Bone marrow (tissue), 2 donors: Measurements from ENCODE around the gene MLXIPL.
"Not testable (repeated sequence)": the region's sequence is repeated elsewhere in the genome, so short reads cannot be mapped to it uniquely, and the experiment has no call there.

Experiments used
- DNase-seq, 2 donors: peaks; one replicate each; lab custom pipeline; 2025; lab: John Stamatoyannopoulos, UW

Gene MLXIPL

GRCh38 chr7:73623798-73624668, at the start of gene MLXIPL:
TSS of gene MLXIPL (minus strand) at chr7:73624522. CDS start at chr7:73624492, 30 bp downstream.
- DNase-seq, result peak in 1 of 2 donors; percentile 36

DNA sequence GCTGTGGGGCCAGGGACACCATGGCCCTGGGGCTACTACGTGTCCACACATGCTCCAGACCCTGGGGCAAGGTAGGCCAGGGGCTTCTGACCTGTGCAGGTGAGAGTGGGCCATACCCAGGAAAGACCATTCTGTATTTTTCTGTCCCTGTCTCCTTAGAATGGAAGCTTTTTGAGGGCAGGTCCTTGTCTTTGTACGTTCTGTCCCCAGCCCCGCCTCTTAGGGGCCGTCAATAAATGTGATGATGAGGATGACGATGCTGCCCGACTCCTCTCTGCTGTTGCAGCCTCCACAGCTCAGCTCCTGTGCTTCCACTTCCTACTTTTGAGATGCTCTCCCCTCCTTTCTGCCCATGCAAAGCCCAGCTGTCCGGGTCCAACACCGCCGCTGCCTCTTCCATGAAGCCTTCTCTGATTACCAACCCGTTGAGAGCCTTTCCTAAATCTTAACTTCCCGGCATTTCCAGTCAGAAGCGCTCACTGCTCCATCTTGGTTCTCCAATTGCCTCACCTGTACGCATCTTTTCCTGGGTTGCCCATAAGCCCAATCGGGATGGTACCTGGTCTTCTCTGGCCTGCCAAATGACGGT, 47.6 kb upstream of the MLXIPL start:
- DNase-seq, result no peak

GRCh38 chr7:73671322-73671661, 47.0 kb upstream of the MLXIPL start:
- DNase-seq, result no peak

- no peak for DNase-seq
Observed at GRCh38 chr7:73669858-73670385, 45.6 kb upstream of the MLXIPL start.

GRCh38 chr7:73669288-73669701, 45.0 kb upstream of the MLXIPL start:
- no peak for DNase-seq

DNA sequence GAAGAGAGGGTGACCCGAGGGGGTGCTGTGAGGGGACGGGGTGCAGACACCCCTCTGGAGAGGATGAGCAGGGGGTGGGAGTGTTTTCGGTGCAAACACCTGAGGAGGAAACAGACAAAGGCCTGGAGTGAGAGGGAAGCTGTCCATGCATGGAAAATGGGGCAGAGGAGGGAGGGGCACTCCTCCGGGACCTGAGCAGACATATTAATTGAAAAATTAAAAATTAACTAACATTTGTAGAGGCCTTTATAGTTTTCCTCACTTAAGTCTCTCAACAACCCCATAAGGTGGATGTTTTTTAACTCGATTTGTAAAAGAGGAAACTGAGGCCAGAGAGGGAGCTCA, 44.5 kb upstream of the MLXIPL start:
- DNase-seq, result no peak

- DNase-seq, result no peak
Observed at GRCh38 chr7:73668103-73668885, 44.0 kb upstream of the MLXIPL start.

DNA sequence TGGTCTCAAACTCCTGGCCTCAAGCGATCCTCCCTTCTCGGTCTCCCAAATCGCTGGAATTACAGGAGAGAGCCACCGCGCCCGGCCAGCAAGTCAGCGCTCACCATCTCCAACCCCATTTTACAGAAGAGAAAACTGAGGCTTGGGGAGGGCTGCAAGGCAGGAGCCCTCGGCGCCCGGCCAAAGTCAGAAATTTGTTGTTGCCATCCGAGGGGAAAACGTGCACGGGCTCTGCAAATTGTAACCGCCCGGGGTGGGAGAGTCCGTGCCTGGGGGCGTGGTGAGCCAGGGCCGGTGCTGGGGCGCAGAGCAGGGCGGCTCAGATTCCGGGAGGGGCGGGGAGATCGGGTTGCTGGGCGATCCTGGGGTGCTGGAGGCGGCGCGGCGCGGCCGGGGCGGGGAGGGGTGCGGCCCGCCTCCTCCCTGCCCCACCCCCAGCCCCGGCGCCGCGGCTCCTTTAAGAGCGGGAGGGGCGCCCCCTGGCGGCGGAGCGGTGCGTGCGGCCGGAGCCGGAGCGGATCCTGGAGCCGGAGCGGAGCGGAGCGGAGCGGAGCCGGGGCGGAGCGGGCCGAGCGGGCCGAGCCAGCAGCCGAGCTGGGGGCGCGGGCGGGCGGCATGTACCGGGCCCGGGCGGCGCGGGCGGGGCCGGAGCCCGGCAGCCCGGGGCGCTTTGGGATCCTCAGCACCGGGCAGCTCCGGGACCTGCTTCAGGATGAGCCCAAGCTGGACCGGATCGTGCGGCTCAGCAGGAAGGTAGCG, 43.2 kb upstream of the MLXIPL start, which contains the start of gene VPS37D:
Gene VPS37D (plus strand): TSS at position 488 of the 759 bp plus-strand sequence. CDS start 128 bp downstream, at position 616.
- peak; percentile 56 to 78 for DNase-seq

- no peak for DNase-seq
Observed at GRCh38 chr7:73663033-73663432, 38.7 kb upstream of the MLXIPL start.

DNA sequence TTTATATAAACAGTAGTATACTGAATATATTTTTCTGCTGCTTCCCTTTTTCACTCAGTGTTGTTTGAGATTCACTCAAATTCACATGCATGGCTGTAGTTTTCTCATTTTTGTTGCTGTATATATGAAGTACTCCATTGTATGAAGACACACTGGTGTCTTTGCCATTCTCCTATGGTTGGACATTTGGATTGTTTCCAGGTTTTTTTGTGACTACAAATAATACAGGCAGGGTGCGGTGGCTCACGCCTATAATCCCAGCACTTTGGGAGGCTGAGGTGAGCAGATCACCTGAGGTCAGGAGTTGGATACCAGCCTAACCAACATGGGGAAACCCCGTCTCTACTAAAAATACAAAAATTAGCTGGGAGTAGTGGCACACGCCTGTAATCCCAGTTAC, 36.3 kb upstream of the MLXIPL start:
- DNase-seq, result not testable (repeated sequence)

GRCh38 chr7:73659983-73660382, 35.7 kb upstream of the MLXIPL start:
- no peak for DNase-seq

- DNase-seq, result not testable (repeated sequence)
Observed at GRCh38 chr7:73655309-73655708, 31.0 kb upstream of the MLXIPL start.

- no peak for DNase-seq
Observed at GRCh38 chr7:73652541-73652949, 28.2 kb upstream of the MLXIPL start.

GRCh38 chr7:73650524-73650923, 26.2 kb upstream of the MLXIPL start:
- no peak for DNase-seq

GRCh38 chr7:73649576-73649975, 25.3 kb upstream of the MLXIPL start:
- no peak for DNase-seq

DNA sequence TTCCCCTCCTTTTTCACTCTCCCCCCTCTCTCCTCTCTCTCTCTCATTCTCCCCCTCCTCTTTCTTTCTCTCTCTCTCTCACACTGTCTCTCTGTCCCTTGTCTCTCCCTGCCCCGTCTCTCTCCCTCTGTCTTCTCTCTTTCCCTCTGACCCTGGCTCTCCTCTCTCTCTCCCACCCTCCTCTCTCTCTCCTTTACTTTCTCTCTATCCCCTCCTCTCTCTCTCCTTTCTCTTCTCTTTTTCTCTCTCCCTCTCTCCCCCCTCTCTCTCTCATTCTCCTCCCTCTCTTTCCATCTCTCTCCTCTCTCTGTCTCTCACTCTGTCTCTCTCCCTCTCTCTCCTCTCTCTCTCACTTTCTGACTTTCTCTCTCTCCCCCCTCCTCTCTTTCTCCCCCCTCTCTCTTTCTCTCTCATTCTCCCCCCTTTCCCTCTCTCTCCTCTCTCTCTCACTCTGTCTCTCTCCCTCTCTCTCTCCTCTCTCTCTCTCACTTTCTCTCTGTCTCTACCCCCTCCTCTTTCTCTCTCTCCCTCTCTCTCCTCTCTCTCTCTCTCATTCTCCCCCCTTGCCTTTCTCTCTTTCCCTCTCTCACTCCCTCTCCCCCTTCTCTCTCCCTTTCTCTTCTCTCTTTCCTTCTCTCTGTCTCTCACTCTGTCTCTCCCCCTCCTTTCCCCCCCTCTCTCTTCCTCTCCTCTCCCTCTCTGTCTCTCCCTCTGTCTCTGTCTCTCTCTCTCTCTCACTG, 24.4 kb upstream of the MLXIPL start:
- DNase-seq, result no peak

GRCh38 chr7:73647725-73648592, 23.6 kb upstream of the MLXIPL start:
- DNase-seq, result no peak

DNA sequence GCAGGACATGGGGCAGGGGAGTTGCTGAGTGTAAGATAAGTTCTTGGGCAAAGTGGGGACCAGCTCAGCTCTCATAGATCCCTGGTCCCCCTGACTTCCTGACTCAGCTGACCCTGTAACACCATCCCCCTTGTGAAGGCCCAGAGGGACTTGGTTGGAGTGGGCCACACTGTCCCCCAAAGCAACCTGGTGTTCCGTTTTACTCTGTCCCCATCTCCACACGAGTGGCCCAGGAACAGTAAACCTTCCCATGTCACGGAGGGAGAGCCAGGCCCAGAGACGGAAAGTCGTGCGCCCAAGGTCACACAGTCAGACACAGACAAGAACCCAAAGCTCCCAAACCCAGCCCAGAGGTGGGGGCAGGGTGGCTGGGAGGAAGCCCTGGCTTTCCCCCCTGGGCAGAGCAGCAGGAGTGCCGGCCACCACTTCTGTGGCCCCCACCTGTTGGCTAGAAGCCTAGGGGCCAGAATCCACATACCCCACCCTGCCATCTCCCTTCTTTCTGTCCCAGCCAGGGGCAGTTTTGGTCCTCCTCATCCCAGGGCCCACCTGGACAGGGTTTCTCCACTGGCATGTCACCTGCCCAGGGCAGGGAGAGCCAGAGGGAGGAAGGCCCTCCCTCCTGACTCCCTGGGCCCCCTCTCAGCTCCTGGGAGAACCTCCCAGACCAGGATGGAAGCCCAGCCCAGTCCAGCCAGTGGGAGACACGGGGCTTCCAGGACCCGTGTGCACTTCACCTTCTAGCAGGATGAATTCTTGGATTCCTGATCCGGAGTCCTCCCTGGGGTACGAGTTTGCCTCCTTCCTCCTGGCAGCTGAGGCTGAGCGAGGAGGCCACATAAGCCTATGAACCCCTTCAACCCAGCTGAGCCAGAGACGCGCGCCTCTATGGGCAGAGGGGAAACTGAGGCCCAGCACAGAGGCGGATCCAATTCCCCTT, 22.7 kb upstream of the MLXIPL start:
- DNase-seq, result no peak

DNA sequence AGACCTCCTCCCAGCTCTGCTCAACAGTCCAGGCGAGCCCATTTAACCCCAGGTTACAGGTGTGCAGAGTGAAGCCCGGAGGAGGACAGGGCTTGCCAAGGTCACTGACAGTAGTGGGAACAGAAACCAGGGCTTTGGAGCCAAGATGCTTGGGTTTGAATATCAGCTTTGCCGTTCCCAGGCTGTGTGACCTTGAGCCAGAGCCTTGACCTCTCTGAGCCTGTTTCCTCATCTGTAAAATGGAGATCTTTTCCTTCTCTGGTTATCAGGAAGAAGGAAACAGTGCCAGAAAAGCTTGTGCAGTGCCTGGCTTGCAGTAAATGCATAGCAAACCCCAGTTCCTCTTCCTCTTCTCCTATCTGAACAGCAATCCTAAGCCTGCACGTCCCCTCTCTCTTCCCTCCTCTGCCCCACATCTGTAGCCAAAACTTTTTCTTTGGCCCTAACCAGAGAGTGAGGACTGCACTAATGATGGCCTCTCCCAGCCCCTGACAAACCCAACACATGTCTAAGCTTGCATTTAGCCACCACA, 21.4 kb upstream of the MLXIPL start:
- DNase-seq, result no peak
